Transverse colon (tissue), 4 donors: ENCODE results near the gene ZSWIM1. TPM values are rescaled to one million over a fixed set of nuclear protein-coding genes. Genes with fewer than 3 reads are reported as not detected.
A peak's percentile ranks its signal among the peaks of the same experiment; 100 is the strongest.

ENCODE experiments used
- DNase-seq: peaks from one replicate; pipeline ENCODE4 v3.0.0-alpha.2; 2019
- H3K27ac ChIP-seq, 4 donors: fragments of 200-600 bp; sonication (generic); 2 replicates each; pipeline ENCODE4 v1.5.1; 2016 to 2018; ENCODE audit warnings: inconsistent platforms in 4 of 4
- H3K27me3 ChIP-seq: fragments of 200-600 bp; sonication (generic); 2 replicates; pipeline ENCODE4 v1.5.1; 2017; ENCODE audit warnings: inconsistent platforms
- H3K36me3 ChIP-seq, 4 donors: fragments of 200-600 bp; sonication (generic); 2 replicates each; pipeline ENCODE4 v1.5.1; 2017 to 2019; ENCODE audit warnings: inconsistent platforms in 4 of 4
- H3K4me1 ChIP-seq, 4 donors: fragments of 200-600 bp; sonication (generic); 2 replicates each; pipeline ENCODE4 v1.5.1; 2017 to 2020; ENCODE audit warnings: inconsistent platforms in 4 of 4
- H3K4me3 ChIP-seq, 4 donors: fragments of 200-600 bp; sonication (generic); 1 replicate in 1 of 4; 2 replicates in 3 of 4; pipeline versions ENCODE4 v1.5.1 to v1.6.1; 2017 to 2019; ENCODE audit warnings: inconsistent platforms in 4 of 4
- H3K9me3 ChIP-seq, 2 donors: fragments of 200-600 bp; sonication (generic); 2 replicates each; pipeline ENCODE4 v1.5.1; 2017 to 2019; ENCODE audit warnings: inconsistent platforms in 2 of 2
- EP300 ChIP-seq: sonication (generic); formaldehyde crosslinking; IDR thresholded peaks from one replicate; pipeline ENCODE4 v1.6.1; 2017; ENCODE audit warnings: antibody characterized with exemption, low read depth
- POLR2A ChIP-seq: fragments of 450-650 bp; IDR thresholded peaks from one replicate; pipeline ENCODE4 v1.6.1; 2016; ENCODE audit warnings: antibody characterized with exemption, mild to moderate bottlenecking, moderate library complexity
- POLR2AphosphoS5 ChIP-seq, 3 donors: sonication (generic); formaldehyde crosslinking; IDR thresholded peaks; one replicate each; pipeline ENCODE4 v1.6.1; 2016; ENCODE audit warnings: antibody characterized with exemption in 3 of 3
- WGBS, 2 donors: methylation state at CpG; one replicate each; pipeline ENCODE4 v1.1.5; 2018; ENCODE audit warnings: low coverage in 1 of 2; 5-methylcytosine and 5-hydroxymethylcytosine counted together
- in situ Hi-C, 4 donors: fragments of 200-750 bp; cut with MboI; loops; one replicate each; pipeline versions ENCODE4 v1.15.0 to v1.15.1; 2017; ENCODE audit warnings: low sequenced_read_pairs in 3 of 4, low pct_ligation_motif_present in 1 of 4, low pct_unique_long_range_greater_than_20kb in 1 of 4
- intact Hi-C: fragments of 100-400 bp; cut with DNase I; formaldehyde crosslinking; loops from one replicate; pipeline ENCODE4 v1.15.1; 2023; ENCODE audit warnings: low total_unique reads
- total RNA-seq, 4 donors: library from RNA; depleted of rRNA; stranded (reverse); fragments of >200 nt; gene quantifications; one replicate each; pipeline ENCODE4 v1.1.0, GENCODE V29; 2016
- TF ChIP-seq, protein P1 (sequence below), 5 experiments: fragments of 200-600 bp in 3 of 5; fragments of 450-650 bp in 2 of 5; sonication (generic) in 3 of 5; IDR thresholded peaks; 1 replicate in 2 of 5; 2 replicates in 3 of 5; pipeline ENCODE4 v1.5.1; 2016 to 2017; ENCODE audit warnings: antibody characterized with exemption in 5 of 5, inconsistent platforms in 3 of 5, mild to moderate bottlenecking in 2 of 5, moderate library complexity in 1 of 5

Gene ZSWIM1
- total RNA-seq, 4 donors from 2014 or later, result 11.0 to 82.6 (median 16.0) TPM

- Histone ChIP-seq H3K36me3 (peaks cover 0 to 18% (median 2%) of the 10 kb centered on the region in 4 donors), H3K4me1 (peaks cover 15 to 41% (median 32%) of the 10 kb centered on the region in 4 donors), H3K27ac (peak within 1 kb of the TSS; percentile 87 to 90 (median 88)), H3K27me3 (no peaks in the 10 kb centered on the region), H3K9me3 (no peaks in the 10 kb centered on the region), H3K4me3 (peak within 1 kb of the TSS; percentile 70 to 84 (median 76))
- WGBS, 2 donors, result 1% methylated on average over 18 of the region's 78 CpGs; no CpG with 5 or more reads in 1 of the 2 donors
- intact Hi-C loops, result loop anchor here (1.0 to 10.0 kb wide), 2 partner anchors 80 to 96 kb away; partner anchors contain the start of genes DNTTIP1 and WFDC3
- DNase-seq, result peak; percentile 97
- in situ Hi-C loops, result no loop called here
- TF ChIP-seq POLR2AphosphoS5 (IDR thresholded peaks at IDR 0.05) (peak; percentile 91 to 93 (median 92)), EP300 (peak; percentile 58), POLR2A (peak; percentile 73)
- TF ChIP-seq, protein P1, sequence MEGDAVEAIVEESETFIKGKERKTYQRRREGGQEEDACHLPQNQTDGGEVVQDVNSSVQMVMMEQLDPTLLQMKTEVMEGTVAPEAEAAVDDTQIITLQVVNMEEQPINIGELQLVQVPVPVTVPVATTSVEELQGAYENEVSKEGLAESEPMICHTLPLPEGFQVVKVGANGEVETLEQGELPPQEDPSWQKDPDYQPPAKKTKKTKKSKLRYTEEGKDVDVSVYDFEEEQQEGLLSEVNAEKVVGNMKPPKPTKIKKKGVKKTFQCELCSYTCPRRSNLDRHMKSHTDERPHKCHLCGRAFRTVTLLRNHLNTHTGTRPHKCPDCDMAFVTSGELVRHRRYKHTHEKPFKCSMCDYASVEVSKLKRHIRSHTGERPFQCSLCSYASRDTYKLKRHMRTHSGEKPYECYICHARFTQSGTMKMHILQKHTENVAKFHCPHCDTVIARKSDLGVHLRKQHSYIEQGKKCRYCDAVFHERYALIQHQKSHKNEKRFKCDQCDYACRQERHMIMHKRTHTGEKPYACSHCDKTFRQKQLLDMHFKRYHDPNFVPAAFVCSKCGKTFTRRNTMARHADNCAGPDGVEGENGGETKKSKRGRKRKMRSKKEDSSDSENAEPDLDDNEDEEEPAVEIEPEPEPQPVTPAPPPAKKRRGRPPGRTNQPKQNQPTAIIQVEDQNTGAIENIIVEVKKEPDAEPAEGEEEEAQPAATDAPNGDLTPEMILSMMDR (IDR thresholded peaks at IDR 0.05), result peak in 1 of 5 experiments; percentile 8
Measured at GRCh38 chr20:45890985-45891983, 10.3 kb downstream of the ZSWIM1 start, which contains the start of the genes CTSA and NEURL2. TSS of gene CTSA (plus strand) at chr20:45891335. CDS start at chr20:45891569, 234 bp downstream. TSS of gene NEURL2 (minus strand) at chr20:45891208. CDS start at chr20:45890991, 217 bp downstream.

GRCh38 chr20:45892049-45892825, 11.2 kb downstream of the ZSWIM1 start:
- H3K36me3 ChIP-seq, result peaks cover 0 to 26% (median 5%) of the 10 kb centered on the region in 4 donors
- intact Hi-C loops, result loop anchor here (10.0 kb wide), 1 partner anchor 97 kb away; the partner anchor contains the start of genes DNTTIP1 and WFDC3
- H3K4me1 ChIP-seq, result peaks cover 15 to 41% (median 32%) of the 10 kb centered on the region in 4 donors
- H3K4me3 ChIP-seq, result peak overlapping the region; percentile 70 to 84 (median 76)
- TF ChIP-seq POLR2A (no peak), EP300 (no peak), POLR2AphosphoS5 (IDR thresholded peaks at IDR 0.05) (no peak)
- TF ChIP-seq, protein P1 (IDR thresholded peaks at IDR 0.05), result no peak
- H3K27ac ChIP-seq, result peak overlapping the region; percentile 87 to 90 (median 88)
- in situ Hi-C loops, result no loop called here
- no peaks in the 10 kb centered on the region for H3K27me3 ChIP-seq
- H3K9me3 ChIP-seq, result no peaks in the 10 kb centered on the region
- peak; percentile 40 for DNase-seq
- WGBS, 2 donors, result 71 to 77% methylated on average over 3 to 9 of the region's 9 CpGs

DNA sequence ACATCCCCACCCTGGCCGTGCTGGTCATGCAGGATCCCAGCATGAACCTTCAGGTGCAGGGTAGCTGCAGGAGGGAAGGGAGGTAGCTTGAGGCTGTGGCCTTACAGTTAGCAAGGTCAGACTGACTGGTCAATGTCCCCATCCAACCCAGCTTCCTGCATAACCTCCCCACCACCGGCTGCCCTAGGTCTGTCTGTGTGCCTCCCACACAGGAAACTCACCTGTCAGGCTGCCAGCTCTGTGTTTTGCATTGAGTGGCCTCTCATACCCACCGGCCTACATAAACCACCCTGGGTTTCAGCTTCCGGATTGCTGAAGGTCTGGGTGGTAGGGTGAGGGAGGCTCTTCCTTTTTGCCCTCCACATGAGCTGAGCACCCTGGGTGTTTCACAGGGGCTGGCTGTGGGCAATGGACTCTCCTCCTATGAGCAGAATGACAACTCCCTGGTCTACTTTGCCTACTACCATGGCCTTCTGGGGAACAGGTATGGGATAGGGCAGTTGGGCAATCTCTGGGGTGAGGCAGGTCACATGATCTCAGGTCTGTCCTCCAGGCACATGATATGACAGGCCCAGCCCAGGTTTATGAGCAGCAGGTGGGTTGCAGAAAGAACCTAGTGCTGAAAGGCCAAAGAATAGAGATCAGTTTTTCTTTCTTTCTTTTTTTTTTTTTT, 11.9 kb downstream of the ZSWIM1 start:
- peaks cover 15 to 41% (median 32%) of the 10 kb centered on the region in 4 donors for H3K4me1 ChIP-seq
- WGBS, 2 donors, result 53% methylated on average over 4 of the region's 4 CpGs; no CpG with 5 or more reads in 1 of the 2 donors
- no peaks in the 10 kb centered on the region for H3K9me3 ChIP-seq
- peaks cover 0 to 31% (median 6%) of the 10 kb centered on the region in 4 donors for H3K36me3 ChIP-seq
- in situ Hi-C loops (no loop called here), intact Hi-C loops (loop anchor here (10.0 kb wide), 1 partner anchor 98 kb away; the partner anchor contains the start of genes DNTTIP1 and WFDC3)
- peak overlapping the region in 1 of 4 donors; percentile 84 for H3K4me3 ChIP-seq
- H3K27ac ChIP-seq, result peak overlapping the region; percentile 87 to 90 (median 88)
- no peaks in the 10 kb centered on the region for H3K27me3 ChIP-seq
- DNase-seq, result peak; percentile 70
- TF ChIP-seq POLR2A (peak; percentile 34), POLR2AphosphoS5 (IDR thresholded peaks at IDR 0.05) (peak in 1 of 3 donors; percentile 54), EP300 (no peak)
- TF ChIP-seq, protein P1 (IDR thresholded peaks at IDR 0.05), result no peak
